Neural cell (in vitro differentiated cells): ENCODE measurements around the gene HLCS. TPM values are rescaled to one million over a fixed set of nuclear protein-coding genes. Genes with fewer than 3 reads are reported as not detected.

ENCODE experiments used
- H2AFZ ChIP-seq: fragments of 200-600, 300-800 bp; sonication (generic), shearing (Covaris generic); 2 replicates; pipeline ENCODE4 v1.6.0; 2014; ENCODE audit warnings: low read depth, mild to moderate bottlenecking, antibody characterized with exemption, low read length, moderate library complexity
- H3F3A ChIP-seq: fragments of 200-600 bp; shearing (Covaris generic); 2 replicates; pipeline ENCODE4 v1.6.1; 2016; ENCODE audit warnings: mild to moderate bottlenecking, moderate library complexity, mixed read lengths, antibody characterized with exemption, low read length; ENCODE audit not compliant: insufficient read depth, poor library complexity, severe bottlenecking
- H3K27ac ChIP-seq: fragments of 200-600, 300-800 bp; sonication (generic), shearing (Covaris generic); 2 replicates; pipeline ENCODE4 v1.5.1; 2014; ENCODE audit warnings: mild to moderate bottlenecking, low read length, moderate library complexity
- H3K27me3 ChIP-seq: fragments of 300-800, 200-600 bp; sonication (generic), shearing (Covaris generic); 2 replicates; pipeline ENCODE4 v1.6.0; 2014; ENCODE audit warnings: mild to moderate bottlenecking, low read depth, low read length, moderate library complexity; ENCODE audit not compliant: insufficient read depth
- H3K36me3 ChIP-seq: fragments of 300-800, 200-600 bp; sonication (generic), shearing (Covaris generic); 2 replicates; pipeline ENCODE4 v1.5.1; 2014; ENCODE audit warnings: mild to moderate bottlenecking, antibody characterized with exemption, low read length, moderate library complexity; ENCODE audit not compliant: insufficient read depth
- H3K4me2 ChIP-seq: fragments of 300-800, 200-600 bp; sonication (generic), shearing (Covaris generic); 2 replicates; pipeline ENCODE4 v1.6.0; 2014; ENCODE audit warnings: mild to moderate bottlenecking, low read length
- H3K4me3 ChIP-seq: fragments of 300-800, 200-600 bp; sonication (generic), shearing (Covaris generic); 2 replicates; pipeline ENCODE4 v1.5.1; 2014; ENCODE audit warnings: mild to moderate bottlenecking, low read length, moderate library complexity
- H3K79me2 ChIP-seq: fragments of 200-600 bp; shearing (Covaris generic); replicated peaks from 2 replicates; pipeline ENCODE4 v1.6.0; 2014; ENCODE audit warnings: mild to moderate bottlenecking, low read length, moderate library complexity; ENCODE audit not compliant: insufficient read depth
- H3K9ac ChIP-seq: fragments of 300-800, 200-600 bp; sonication (generic), shearing (Covaris generic); 2 replicates; pipeline ENCODE4 v1.6.1; 2016; ENCODE audit warnings: mild to moderate bottlenecking, low read length, mixed read lengths
- H3K9me2 ChIP-seq: fragments of 200-600 bp; shearing (Covaris generic); 2 replicates; pipeline ENCODE4 v1.6.1; 2016; ENCODE audit warnings: mild to moderate bottlenecking, low read length, mixed read lengths; ENCODE audit not compliant: insufficient read depth
- H3K9me3 ChIP-seq: fragments of 200-600, 300-800 bp; sonication (generic), shearing (Covaris generic); 2 replicates; pipeline ENCODE4 v1.6.1; 2016; ENCODE audit warnings: mild to moderate bottlenecking, mixed run types, low read length, moderate library complexity, mixed read lengths
- H4K20me1 ChIP-seq: fragments of 200-600 bp; shearing (Covaris generic); 2 replicates; pipeline ENCODE4 v1.6.1; 2016; ENCODE audit warnings: mild to moderate bottlenecking, mixed run types; ENCODE audit not compliant: insufficient read depth
- EP300 ChIP-seq: fragments of 450-650 bp; conservative IDR thresholded peaks from 2 replicates; pipeline ENCODE4 v1.6.1; 2014; ENCODE audit warnings: antibody characterized with exemption, mild to moderate bottlenecking, moderate library complexity; ENCODE audit not compliant: poor library complexity, severe bottlenecking
- MXI1 ChIP-seq: fragments of 450-650 bp; conservative IDR thresholded peaks from 2 replicates; pipeline ENCODE4 v1.6.1; 2014; ENCODE audit warnings: antibody characterized with exemption, mild to moderate bottlenecking; ENCODE audit not compliant: poor library complexity, severe bottlenecking
- POLR2AphosphoS5 ChIP-seq: IDR thresholded peaks from 2 replicates; pipeline ENCODE4 v1.6.1; 2012
- RAD21 ChIP-seq: fragments of 450-650 bp; conservative IDR thresholded peaks from 2 replicates; pipeline ENCODE4 v1.6.1; 2014; ENCODE audit warnings: antibody characterized with exemption, mild to moderate bottlenecking, moderate library complexity
- SMC3 ChIP-seq: fragments of 450-650 bp; conservative IDR thresholded peaks from 2 replicates; pipeline ENCODE4 v1.6.1; 2014; ENCODE audit warnings: antibody characterized with exemption, mild to moderate bottlenecking, moderate library complexity; ENCODE audit not compliant: poor library complexity
- TAF1 ChIP-seq: IDR thresholded peaks from 2 replicates; pipeline ENCODE4 v1.6.1; 2012; ENCODE audit warnings: low read depth
- polyA plus RNA-seq: library from polyadenylated mRNA; depleted of rRNA; stranded (reverse); fragments of >200 nt; gene quantifications from 2 replicates; pipeline ENCODE4 v1.2.3, GENCODE V29; 2014
- TF ChIP-seq, protein P1 (sequence below): fragments of 450-650 bp; IDR thresholded peaks from 2 replicates; pipeline ENCODE4 v1.5.1; 2014; ENCODE audit warnings: antibody characterized with exemption, mild to moderate bottlenecking, moderate library complexity; ENCODE audit not compliant: poor library complexity, severe bottlenecking
- TF ChIP-seq, protein P2 (sequence below): IDR thresholded peaks from 2 replicates; pipeline ENCODE4 v1.6.1; 2012; ENCODE audit warnings: borderline replicate concordance

The HLCS gene
- polyA plus RNA-seq, 1 donor from 2014 or later = 12.1 TPM

DNA sequence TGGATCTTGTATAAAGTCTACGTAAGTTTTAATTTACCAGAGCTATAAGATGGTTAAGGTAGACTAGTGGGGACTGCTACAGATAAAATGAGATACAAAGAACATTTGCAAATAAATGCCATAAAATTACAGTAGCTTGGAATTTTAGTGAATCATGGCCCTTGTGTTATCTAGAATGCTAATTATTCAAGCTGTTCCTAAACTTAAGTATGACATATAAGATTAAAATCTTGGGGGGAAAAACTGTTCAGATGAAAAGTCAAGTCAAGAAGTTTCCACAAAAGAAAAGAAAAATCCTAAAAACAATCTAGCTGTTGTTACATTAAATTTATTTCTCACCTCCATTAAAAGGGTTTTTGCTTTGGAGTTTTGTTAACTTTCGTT is 215.9 kb downstream of the HLCS start:
- Histone ChIP-seq H4K20me1 (no peaks in the 10 kb centered on the region), H3F3A (no peaks in the 10 kb centered on the region), H2AFZ (no peak overlapping the region), H3K9me3 (no peaks in the 10 kb centered on the region), H3K27ac (no peak overlapping the region), H3K9ac (no peak overlapping the region), H3K27me3 (peaks cover 23% of the 10 kb centered on the region), H3K79me2 (no peaks in the 10 kb centered on the region), H3K9me2 (no peaks in the 10 kb centered on the region), H3K4me3 (no peak overlapping the region), H3K4me2 (no peak overlapping the region), H3K36me3 (no peaks in the 10 kb centered on the region)
- TF ChIP-seq SMC3 = no peak
- TF ChIP-seq EP300 = no peak
- TF ChIP-seq TAF1 = no peak
- TF ChIP-seq POLR2AphosphoS5 = no peak
- TF ChIP-seq RAD21 = no peak
- TF ChIP-seq MXI1 = no peak
- TF ChIP-seq, protein P1, sequence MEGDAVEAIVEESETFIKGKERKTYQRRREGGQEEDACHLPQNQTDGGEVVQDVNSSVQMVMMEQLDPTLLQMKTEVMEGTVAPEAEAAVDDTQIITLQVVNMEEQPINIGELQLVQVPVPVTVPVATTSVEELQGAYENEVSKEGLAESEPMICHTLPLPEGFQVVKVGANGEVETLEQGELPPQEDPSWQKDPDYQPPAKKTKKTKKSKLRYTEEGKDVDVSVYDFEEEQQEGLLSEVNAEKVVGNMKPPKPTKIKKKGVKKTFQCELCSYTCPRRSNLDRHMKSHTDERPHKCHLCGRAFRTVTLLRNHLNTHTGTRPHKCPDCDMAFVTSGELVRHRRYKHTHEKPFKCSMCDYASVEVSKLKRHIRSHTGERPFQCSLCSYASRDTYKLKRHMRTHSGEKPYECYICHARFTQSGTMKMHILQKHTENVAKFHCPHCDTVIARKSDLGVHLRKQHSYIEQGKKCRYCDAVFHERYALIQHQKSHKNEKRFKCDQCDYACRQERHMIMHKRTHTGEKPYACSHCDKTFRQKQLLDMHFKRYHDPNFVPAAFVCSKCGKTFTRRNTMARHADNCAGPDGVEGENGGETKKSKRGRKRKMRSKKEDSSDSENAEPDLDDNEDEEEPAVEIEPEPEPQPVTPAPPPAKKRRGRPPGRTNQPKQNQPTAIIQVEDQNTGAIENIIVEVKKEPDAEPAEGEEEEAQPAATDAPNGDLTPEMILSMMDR = no peak

DNA sequence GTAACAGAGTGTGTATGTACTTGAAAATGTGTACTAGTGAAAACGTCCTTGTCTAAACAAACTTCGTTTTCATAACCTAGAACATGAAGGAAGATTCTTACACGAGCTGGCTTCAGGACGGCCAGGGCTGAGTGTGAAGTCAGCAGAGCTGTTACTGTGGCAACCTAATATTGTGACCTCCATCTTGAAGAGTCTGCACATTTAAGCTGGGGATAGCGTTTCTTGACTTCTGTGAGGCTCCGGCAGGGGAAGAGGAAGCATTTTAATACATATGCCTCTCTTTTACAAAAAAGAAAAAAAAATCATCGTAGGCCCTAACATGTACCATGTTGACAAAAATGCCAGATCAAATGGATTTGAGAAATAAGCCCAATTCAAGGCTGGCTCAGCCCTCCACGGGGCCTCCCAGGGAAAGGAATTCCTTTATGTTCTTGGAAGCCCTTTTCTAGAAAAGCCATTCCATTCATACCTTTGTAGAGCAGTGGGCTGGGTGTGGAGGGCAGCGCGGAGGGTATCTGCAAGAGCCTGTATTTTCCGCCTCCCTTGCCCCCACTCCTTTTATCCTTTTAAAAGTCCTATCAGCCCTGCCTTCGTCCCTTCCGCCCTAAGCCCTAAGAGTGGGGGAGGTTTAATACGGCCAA is 216.4 kb downstream of the HLCS start:
- Histone ChIP-seq H3K9me3 (no peaks in the 10 kb centered on the region), H3K9me2 (no peaks in the 10 kb centered on the region), H2AFZ (peak overlapping the region; percentile 25), H4K20me1 (no peaks in the 10 kb centered on the region), H3F3A (no peaks in the 10 kb centered on the region), H3K27me3 (peaks cover 23% of the 10 kb centered on the region), H3K4me3 (no peak overlapping the region), H3K79me2 (no peaks in the 10 kb centered on the region), H3K36me3 (no peaks in the 10 kb centered on the region), H3K9ac (no peak overlapping the region), H3K4me2 (no peak overlapping the region), H3K27ac (no peak overlapping the region)
- TF ChIP-seq, protein P2, sequence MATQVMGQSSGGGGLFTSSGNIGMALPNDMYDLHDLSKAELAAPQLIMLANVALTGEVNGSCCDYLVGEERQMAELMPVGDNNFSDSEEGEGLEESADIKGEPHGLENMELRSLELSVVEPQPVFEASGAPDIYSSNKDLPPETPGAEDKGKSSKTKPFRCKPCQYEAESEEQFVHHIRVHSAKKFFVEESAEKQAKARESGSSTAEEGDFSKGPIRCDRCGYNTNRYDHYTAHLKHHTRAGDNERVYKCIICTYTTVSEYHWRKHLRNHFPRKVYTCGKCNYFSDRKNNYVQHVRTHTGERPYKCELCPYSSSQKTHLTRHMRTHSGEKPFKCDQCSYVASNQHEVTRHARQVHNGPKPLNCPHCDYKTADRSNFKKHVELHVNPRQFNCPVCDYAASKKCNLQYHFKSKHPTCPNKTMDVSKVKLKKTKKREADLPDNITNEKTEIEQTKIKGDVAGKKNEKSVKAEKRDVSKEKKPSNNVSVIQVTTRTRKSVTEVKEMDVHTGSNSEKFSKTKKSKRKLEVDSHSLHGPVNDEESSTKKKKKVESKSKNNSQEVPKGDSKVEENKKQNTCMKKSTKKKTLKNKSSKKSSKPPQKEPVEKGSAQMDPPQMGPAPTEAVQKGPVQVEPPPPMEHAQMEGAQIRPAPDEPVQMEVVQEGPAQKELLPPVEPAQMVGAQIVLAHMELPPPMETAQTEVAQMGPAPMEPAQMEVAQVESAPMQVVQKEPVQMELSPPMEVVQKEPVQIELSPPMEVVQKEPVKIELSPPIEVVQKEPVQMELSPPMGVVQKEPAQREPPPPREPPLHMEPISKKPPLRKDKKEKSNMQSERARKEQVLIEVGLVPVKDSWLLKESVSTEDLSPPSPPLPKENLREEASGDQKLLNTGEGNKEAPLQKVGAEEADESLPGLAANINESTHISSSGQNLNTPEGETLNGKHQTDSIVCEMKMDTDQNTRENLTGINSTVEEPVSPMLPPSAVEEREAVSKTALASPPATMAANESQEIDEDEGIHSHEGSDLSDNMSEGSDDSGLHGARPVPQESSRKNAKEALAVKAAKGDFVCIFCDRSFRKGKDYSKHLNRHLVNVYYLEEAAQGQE = no peak
- TF ChIP-seq MXI1 (no peak), TAF1 (no peak), POLR2AphosphoS5 (peak; percentile 36), EP300 (no peak)
